Measurements from ENCODE around the gene CPS1. TPM values are rescaled to one million over a fixed set of nuclear protein-coding genes. Genes with fewer than 3 reads are reported as not detected.

Gene CPS1
- total RNA-seq, 1 experiment from 2014 or later, result 9.0 TPM

DNA sequence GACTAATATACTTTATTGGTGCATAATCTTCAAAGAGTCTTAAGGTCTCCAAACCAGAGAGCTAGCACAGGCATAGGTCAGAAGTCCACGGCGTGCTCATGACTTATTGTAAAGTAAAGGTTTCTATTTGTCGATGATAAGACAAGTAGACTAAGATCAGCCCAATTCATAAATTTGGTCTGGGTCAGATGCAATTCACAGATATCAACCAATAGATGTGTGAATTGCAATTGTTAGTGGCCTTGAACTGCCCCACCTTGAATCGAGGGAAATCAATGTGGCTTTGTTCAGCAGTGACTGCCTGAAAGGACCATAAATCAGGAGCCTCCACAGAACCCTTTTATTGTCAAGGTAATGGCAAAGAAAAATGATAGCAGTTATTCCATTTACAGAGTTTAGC lies 39.1 kb upstream of the CPS1 start (continued):
- TF ChIP-seq, protein P1, sequence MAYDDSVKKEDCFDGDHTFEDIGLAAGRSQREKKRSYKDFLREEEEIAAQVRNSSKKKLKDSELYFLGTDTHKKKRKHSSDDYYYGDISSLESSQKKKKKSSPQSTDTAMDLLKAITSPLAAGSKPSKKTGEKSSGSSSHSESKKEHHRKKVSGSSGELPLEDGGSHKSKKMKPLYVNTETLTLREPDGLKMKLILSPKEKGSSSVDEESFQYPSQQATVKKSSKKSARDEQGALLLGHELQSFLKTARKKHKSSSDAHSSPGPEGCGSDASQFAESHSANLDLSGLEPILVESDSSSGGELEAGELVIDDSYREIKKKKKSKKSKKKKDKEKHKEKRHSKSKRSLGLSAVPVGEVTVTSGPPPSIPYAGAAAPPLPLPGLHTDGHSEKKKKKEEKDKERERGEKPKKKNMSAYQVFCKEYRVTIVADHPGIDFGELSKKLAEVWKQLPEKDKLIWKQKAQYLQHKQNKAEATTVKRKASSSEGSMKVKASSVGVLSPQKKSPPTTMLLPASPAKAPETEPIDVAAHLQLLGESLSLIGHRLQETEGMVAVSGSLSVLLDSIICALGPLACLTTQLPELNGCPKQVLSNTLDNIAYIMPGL (CRISPR knock-in tag; IDR thresholded peaks at IDR 0.05), result no peak
- TF ChIP-seq TEAD4 (CRISPR knock-in tag; IDR thresholded peaks at IDR 0.05), result no peak

DNA sequence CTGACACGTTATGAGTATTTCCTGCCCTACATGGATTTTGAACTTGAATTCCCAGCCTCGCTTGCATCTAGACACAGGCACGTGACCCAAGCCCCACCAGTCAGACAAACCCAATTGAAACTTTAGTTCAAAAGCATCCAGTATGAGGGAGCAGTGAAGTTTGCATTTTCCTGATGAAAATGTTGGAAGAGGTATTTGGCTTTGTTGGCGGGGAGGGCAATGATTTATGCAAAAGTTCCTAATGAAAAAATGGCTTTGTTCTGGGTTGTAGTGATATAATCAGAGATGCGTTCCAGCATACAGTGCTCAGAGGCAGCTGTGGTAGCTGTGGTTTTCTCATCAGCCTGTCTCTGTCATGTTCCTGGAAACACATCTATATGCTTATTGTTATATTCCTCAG lies 36.8 kb upstream of the CPS1 start:
- no peak for ATAC-seq
- no peak overlapping the region for H3K4me3 Mint-ChIP-seq
- no peaks in the 10 kb centered on the region; the same call in 1 of the 2 replicates for H3K9me3 Mint-ChIP-seq

DNA sequence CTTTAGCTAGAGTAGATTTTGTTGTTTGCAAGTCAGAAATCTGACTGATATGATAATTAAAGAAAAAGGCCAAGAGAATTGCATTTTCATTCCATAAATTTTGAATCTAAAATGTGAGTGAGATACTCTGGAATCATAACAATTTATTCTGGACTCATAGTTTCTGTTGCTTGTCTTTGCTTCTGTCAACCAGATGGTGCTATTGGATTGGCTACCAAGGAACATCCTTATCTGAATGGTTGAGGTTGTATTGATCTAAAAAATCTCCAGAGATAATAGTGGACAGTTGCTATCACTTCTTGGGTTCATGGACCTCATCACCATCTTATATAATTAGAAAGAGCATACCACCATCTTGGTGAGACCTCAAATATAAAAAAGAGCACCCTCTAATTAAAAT lies 34.0 kb upstream of the CPS1 start:
- Mint-ChIP-seq H3K4me3 (no peak overlapping the region), H3K36me3 (no peaks in the 10 kb centered on the region), H3K9me3 (no peaks in the 10 kb centered on the region), H3K4me1 (peaks cover 6% of the 10 kb centered on the region; the same call in 1 of the 2 replicates), H3K27me3 (ENCODE audit: low read depth) (no peaks in the 10 kb centered on the region), H3K27ac (no peak overlapping the region)
- POLR2A ChIA-PET, result no interaction called here
- TF ChIP-seq IRF2 (CRISPR knock-in tag; IDR thresholded peaks at IDR 0.05; ENCODE audit: borderline replicate concordance, low read depth) (no peak), CBFB (CRISPR knock-in tag; IDR thresholded peaks at IDR 0.05; ENCODE audit: low read depth) (no peak), SP1 (CRISPR knock-in tag; conservative IDR thresholded peaks at IDR 0.05) (no peak)
- ATAC-seq (no peak), DNase-seq (ENCODE audit: low spot score) (no peak)
- CTCF ChIA-PET, result no interaction called here

More for the DNA sequence above, 36.8 kb upstream of the CPS1 start:
- POLR2A ChIA-PET, result no interaction called here
- no peaks in the 10 kb centered on the region for H3K27me3 Mint-ChIP-seq (ENCODE audit: low read depth)
- no peak overlapping the region for H3K27ac Mint-ChIP-seq
- TF ChIP-seq SMAD3 (CRISPR knock-in tag; IDR thresholded peaks at IDR 0.05; ENCODE audit: borderline replicate concordance) (no peak), MXD4 (CRISPR knock-in tag; IDR thresholded peaks at IDR 0.05; ENCODE audit: borderline replicate concordance) (no peak), ZNF138 (CRISPR knock-in tag; conservative IDR thresholded peaks at IDR 0.05) (no peak), RORB (CRISPR knock-in tag; IDR thresholded peaks at IDR 0.05) (no peak), CREM (CRISPR knock-in tag; IDR thresholded peaks at IDR 0.05) (no peak)
- TF ChIP-seq, protein P2, sequence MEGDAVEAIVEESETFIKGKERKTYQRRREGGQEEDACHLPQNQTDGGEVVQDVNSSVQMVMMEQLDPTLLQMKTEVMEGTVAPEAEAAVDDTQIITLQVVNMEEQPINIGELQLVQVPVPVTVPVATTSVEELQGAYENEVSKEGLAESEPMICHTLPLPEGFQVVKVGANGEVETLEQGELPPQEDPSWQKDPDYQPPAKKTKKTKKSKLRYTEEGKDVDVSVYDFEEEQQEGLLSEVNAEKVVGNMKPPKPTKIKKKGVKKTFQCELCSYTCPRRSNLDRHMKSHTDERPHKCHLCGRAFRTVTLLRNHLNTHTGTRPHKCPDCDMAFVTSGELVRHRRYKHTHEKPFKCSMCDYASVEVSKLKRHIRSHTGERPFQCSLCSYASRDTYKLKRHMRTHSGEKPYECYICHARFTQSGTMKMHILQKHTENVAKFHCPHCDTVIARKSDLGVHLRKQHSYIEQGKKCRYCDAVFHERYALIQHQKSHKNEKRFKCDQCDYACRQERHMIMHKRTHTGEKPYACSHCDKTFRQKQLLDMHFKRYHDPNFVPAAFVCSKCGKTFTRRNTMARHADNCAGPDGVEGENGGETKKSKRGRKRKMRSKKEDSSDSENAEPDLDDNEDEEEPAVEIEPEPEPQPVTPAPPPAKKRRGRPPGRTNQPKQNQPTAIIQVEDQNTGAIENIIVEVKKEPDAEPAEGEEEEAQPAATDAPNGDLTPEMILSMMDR (IDR thresholded peaks at IDR 0.05), result no peak
- H3K36me3 Mint-ChIP-seq, result no peaks in the 10 kb centered on the region
- no peak for DNase-seq (ENCODE audit: low spot score)
- CTCF ChIA-PET, result interaction anchor here (0.9 kb wide), 1 partner anchor 17 kb away, joined by 4 read pairs; no protein-coding TSS in a partner anchor
- no peaks in the 10 kb centered on the region for H3K4me1 Mint-ChIP-seq

DNA sequence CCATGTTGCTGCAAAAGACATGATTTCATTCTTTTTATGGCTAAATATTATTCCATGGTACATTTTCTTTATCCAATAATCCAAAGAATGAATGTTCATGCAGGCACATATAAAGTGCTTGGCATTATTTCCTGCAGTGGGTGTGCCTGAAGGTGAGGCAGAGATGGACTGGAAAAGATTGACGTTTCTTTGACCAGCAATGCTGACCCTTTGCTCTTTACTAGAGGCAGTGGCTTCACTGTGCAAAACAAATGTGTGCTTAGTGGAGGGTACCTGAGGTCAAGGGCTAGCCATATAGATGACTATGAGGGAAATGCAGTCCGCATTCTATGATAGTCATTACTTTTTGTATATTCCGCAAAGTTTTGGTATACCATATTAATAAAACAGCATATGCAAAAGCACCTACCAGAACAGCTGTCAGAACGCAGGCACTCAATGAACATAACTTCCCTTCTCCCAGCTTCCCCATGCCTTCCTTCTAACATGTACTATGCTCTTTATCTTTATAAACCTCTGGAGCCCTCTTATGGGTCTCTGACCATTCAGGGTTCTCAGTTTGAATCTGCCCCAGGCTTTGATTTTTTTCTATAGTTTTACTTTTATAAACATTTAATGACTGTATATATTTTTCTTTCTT lies 32.6 kb upstream of the CPS1 start:
- no peaks in the 10 kb centered on the region for H3K9me3 Mint-ChIP-seq
- no peak for DNase-seq (ENCODE audit: low spot score)
- H3K4me1 Mint-ChIP-seq, result peaks cover 11% of the 10 kb centered on the region
- H3K4me3 Mint-ChIP-seq, result no peak overlapping the region
- ChIA-PET POLR2A (no interaction called here), CTCF (interaction anchor here (1.2 to 1.3 kb wide), 2 partner anchors 21 to 54 kb away, joined by 3 read pairs; no protein-coding TSS in a partner anchor)
- no peaks in the 10 kb centered on the region for H3K36me3 Mint-ChIP-seq
- ATAC-seq, result no peak
- H3K27ac Mint-ChIP-seq, result no peak overlapping the region
- no peaks in the 10 kb centered on the region for H3K27me3 Mint-ChIP-seq (ENCODE audit: low read depth)
- TF ChIP-seq TEAD1 (CRISPR knock-in tag; IDR thresholded peaks at IDR 0.05) (no peak), OVOL2 (CRISPR knock-in tag; IDR thresholded peaks at IDR 0.05; ENCODE audit: borderline replicate concordance) (no peak), JAZF1 (CRISPR knock-in tag; IDR thresholded peaks at IDR 0.05) (no peak), ZNF317 (CRISPR knock-in tag; IDR thresholded peaks at IDR 0.05; ENCODE audit: borderline replicate concordance, low read depth) (no peak), TCF7 (CRISPR knock-in tag; IDR thresholded peaks at IDR 0.05; ENCODE audit: low read depth) (no peak)
- TF ChIP-seq, protein P3, sequence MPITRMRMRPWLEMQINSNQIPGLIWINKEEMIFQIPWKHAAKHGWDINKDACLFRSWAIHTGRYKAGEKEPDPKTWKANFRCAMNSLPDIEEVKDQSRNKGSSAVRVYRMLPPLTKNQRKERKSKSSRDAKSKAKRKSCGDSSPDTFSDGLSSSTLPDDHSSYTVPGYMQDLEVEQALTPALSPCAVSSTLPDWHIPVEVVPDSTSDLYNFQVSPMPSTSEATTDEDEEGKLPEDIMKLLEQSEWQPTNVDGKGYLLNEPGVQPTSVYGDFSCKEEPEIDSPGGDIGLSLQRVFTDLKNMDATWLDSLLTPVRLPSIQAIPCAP (CRISPR knock-in tag; IDR thresholded peaks at IDR 0.05), result no peak
- TF ChIP-seq, protein P4, sequence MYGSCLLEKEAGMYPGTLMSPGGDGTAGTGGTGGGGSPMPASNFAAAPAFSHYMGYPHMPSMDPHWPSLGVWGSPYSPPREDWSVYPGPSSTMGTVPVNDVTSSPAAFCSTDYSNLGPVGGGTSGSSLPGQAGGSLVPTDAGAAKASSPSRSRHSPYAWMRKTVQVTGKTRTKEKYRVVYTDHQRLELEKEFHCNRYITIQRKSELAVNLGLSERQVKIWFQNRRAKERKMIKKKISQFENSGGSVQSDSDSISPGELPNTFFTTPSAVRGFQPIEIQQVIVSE (CRISPR knock-in tag; IDR thresholded peaks at IDR 0.05; ENCODE audit: borderline replicate concordance), result no peak
- TF ChIP-seq, protein P5, sequence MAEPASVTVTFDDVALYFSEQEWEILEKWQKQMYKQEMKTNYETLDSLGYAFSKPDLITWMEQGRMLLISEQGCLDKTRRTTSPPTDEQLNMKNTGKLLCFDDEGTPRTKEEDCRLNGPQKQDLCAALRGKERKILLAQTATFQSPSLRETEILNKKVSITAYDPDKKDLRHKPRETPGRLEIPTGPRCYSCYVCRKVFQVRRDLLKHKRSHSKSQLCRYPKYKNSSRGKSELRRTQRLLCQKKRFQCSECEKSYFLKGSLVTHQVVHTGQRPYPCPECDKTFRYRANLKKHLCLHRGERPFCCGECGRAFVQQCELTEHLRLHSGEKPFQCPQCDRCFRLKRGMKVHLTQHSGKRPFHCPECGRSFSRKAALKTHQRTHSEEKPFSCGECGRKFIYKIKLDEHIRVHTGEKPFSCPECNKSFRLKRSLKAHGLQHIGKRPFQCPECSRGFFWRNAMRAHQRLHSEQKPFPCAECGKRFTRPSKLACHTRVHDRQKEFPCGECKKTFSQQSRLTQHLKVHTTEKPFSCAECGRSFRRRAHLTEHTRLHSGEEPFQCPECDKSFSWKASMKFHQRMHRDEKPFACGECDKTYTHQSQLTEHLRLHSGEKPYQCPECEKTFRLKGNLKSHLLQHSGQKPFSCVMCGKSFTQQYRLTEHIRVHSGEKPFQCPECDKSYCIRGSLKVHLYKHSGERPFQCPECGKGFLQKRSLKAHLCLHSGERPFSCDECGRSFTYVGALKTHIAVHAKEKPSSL (CRISPR knock-in tag; conservative IDR thresholded peaks at IDR 0.05), result no peak
